GM21717 (cell line): Measurements from ENCODE around the gene MINAR1.

Experiments used
- ATAC-seq: cut with Tn5 transposase; IDR thresholded peaks from one replicate; pipeline ENCODE4 v1.9.1; 2021; ENCODE audit warnings: mild to moderate bottlenecking, moderate library complexity; ENCODE audit not compliant: unreplicated experiment

MINAR1 gene

DNA sequence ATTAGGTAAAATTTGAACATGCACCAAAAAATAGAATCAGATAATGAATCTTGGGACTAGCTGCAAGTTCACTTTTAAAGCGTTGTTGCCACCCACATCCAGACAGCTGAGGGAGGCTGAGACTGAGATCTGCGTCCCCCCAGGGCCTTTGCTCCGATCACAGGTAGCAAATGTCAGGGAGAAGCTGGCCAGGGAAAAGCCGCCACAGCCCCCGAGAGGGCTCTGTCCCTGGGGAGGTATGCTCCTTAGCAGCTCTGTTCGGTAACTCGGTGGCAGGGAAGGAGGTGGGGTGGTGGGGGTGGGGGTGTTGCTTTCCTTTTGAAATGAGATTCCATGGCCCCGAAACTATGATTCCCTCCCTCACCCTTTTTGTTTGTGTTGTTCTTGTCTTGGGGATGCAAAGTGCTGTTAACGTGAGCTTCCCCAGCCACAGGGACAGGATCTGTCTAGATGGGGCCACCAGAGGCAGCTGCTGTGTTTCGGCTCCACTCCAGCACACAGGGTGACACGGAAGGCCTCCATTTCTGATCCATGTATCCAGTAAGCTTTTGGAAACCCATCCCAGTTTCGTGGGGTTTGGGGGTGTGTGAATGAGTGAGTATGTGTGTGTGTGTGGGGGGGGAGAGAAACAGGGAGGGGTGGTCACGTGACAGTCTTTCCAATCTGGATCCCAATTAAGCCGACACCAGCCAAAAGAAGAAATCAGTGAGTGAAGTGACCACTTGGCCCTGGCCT is 1.1 kb upstream of the MINAR1 start:
- no peak for ATAC-seq

DNA sequence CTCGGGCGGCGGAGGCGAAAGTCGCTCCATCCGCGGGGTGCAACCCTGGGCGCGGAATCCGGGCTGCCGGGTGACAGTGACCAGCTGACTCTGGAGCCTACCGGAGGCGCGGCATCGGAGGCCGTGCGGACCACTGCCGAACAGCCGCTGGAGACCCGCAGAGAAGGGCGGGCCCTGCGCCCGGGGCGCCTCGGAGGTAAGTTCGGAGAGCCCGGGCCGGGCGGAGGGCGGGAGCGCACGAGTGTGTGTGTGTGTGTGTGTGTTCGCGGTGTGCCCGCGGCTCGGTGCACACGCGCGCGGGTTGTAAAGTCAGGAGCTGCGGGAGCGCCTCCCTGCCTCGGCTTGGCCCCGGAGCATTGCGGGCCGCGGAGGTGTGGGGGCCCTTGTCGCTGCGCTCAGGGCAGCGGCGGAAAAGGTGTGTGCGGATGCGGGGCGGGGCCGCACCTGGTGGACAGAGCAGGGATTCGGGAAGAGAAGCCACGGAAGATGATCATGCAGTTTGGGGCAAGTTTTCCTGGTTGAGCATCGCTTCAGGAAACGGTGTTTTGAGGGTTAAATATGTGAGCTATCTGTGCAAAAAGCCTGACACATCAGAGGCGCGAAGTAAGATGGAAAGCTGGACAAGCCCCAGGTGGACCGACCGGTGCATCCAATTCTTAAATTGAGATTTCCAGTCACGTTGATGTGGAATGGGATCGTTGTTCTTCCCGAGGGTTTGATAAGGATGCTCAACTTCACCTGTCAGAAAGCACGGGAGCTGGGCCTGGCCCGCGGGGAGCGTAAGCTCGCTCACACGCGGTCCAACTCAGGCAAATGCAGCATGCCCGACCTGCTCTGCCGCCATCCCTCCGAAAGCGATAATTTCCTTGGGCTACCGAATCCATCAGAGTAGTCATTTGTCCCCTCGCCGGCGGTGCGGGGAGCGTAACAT is 474 bp downstream of the MINAR1 start:
- ATAC-seq: no peak

DNA sequence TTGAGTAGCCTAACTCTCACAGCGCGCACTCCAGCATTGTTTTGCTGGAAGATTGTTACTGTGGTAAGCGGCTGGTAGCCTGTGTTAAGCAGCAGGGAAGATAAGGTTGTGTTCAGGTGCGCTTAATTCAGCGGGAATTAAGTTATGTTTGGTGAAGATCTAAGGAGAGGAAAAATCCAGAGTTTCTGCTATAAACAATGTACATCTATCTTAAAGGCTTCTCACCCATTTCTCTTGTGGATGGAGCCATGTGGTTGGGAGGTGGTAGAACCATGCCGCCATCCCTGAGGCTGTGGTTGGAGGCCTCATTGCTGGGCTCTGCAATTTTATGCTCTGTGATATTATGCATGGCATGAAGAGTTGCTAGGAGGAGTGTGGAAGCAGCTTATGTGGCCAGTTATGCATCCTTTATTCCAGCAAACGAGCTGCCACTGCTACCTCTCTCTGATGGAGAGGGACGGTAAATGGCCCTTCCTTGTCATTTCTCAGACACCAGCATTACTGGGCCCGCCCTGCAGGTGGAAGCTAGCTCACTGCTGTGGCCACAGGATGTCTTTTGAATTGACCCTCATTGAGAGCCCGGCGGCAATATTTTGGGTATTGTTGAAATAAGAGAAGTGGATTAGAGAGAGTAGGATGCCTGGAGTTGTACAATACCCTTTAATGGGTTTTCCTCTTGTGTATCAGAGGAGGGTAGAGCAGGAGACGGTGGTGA is 1.3 kb downstream of the MINAR1 start:
- ATAC-seq: no peak

DNA sequence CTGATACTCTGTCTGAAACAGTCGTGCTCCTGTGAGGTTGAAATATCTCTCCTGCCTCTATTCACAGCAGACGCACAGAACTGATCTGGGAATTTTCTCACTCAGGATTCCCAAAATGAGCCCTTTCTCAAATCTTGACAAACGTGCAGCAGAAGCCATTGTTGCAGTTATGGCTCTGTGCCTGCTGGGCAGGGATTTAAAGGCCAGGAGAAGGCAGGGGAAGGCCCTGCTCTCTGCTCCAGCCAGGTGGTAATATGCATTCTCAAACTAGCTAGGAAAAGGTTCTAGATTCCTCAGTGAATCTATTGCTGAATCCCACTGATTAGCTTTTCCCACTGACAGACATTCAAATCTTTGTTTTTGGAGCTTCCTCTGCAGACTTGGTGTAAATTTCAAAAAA is 2.2 kb downstream of the MINAR1 start:
- ATAC-seq: no peak

DNA sequence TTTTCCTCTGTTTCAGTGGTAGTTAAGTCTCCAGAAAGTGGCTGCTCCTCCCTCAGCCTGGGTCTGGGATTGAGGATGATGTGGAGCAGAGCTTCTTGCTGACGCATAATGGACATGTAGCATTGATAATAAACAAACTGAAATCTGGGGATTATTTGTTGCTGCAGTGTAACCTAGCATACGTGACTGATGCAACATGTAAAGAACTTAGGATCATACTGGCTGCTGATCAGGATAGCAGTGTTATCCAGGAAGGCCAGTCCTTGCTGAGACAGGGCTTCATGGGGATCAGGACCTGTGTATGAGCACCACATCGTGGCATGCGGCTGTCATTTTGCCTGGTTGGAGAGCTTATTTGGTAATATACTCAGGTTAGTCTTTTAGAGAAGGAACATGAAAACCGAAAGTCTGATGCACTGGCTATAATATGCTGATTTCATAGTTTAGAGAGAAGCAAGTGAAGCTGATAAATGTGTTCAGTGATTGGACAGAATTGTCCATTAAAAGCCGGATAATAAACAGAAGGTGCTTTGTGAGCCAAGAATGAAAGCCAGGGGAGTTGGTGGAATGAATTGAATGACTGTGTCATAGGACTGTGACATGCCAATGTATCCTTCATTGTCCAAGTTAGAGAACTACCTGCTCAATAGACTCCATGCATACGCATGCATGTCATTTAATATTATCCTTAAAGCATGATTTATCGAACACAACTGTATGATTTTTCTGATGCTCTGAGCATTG is 4.1 kb downstream of the MINAR1 start:
- no peak for ATAC-seq

DNA sequence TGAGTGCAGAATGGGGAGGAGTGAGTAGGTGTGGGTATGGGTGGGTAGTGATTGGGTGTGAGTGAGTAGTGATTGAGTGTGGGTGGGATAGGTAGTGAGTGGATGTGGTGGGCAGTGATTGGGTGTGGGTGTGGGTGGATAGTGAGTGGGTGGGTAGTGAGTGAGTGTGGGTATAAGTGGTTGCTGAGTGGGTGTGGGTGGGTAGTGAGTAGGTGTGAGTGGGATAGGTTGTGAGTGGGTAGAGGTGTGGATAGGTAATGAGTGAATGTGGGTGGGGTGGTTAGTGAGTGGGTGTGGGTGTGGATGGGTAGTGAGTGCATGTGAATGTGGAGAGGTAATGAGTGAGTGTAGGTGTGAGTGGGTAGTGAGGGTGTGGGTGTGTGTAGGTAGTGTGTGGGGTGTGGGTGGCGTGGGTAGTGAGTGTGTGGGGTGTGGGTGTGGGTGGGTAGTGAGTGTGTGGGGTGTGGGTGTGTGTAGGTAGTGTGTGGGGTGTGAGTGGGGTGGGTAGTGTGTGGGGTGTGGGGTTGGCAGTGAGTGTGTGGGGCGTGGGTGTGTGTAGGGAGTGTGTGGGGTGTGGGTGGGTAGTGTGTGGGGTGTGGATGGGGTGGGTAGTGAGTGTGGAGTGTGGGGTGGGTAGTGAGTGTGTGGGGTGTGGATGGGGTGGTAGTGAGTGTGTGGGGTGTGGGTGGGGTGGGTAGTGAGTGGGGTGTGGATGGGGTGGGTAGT is 5.3 kb downstream of the MINAR1 start:
- ATAC-seq: no peak

DNA sequence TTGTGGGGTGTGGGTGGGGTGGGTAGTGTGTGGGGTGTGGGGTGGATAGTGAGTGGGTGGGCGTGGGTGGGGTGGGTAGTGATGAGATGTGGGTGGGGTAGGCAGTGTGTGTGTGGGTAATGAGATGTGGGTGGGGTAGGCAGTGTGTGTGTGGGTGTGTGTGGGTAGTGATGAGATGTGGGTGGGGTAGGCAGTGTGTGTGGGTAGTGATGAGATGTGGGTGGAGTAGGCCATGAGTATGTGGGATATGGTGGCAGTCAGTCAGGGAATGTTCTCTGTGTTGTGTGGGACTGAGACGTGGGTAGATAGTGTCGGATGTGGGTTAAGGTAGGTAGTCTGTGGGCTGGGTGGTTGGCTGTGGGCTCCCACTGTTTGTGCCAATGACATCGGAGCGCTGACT is 7.1 kb downstream of the MINAR1 start:
- no peak for ATAC-seq

DNA sequence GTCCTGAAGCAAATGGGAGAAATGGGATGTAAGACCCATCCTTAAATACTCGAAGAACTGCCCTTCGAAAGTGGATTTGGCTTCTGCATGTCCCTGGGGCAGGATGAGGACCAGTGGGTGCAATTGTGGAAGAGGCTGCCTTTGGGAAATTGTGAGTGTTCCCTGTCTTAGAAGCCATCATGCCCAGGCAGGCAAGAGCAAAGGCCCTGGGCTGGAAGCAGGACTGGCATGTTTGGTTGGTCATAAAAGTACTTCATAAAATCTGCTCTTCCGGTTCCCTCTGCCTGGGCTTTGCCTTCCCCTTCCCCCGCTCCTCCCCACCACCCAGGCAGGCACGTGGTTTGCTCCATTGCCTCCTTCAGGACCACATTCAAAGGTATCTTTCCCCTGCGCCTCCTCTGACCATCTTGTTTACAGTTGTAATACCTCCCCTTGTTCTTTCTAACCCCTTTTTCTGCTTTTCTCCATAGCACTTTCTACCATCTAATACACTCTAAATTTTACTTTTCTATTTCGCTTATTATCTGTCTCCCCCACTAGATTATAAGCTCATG is 8.3 kb downstream of the MINAR1 start:
- ATAC-seq: no peak

DNA sequence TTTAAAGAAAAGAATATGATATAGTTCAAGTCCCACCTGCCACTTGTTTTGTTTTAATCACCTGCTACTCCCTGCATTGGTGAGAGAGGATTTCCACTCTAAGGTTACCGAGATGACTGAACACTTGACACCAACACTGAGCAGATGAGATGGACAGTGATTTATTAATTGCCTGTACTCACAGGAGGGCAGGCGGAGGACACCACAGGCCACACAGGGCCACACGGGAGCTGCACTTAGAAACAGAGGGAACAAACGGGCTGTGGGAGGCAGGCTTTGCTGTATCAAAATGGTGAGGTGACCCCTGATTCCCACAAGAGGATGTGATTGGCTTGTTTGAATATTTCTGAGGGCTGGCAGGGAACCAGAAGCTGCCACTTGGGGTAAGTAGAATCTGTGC is 10.8 kb downstream of the MINAR1 start:
- no peak for ATAC-seq

DNA sequence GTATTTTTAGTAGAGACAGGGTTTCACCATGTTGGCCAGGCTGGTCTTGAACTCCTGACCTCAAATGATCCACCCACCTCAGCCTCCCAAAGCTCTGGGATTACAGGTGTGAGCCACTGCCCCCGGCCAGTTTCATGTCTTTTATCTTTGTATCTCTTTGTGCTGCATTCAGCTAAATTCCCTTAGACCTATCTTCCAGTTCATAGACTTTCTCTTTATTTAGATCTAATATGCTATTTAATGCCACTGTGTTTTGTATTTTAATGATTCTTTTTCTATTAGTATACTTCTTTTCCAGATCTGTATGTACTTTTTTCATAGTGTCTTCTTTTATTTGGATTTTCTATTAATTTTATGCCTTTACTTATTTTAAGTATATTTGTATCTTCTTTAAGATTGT is 14.9 kb downstream of the MINAR1 start:
- no peak for ATAC-seq

DNA sequence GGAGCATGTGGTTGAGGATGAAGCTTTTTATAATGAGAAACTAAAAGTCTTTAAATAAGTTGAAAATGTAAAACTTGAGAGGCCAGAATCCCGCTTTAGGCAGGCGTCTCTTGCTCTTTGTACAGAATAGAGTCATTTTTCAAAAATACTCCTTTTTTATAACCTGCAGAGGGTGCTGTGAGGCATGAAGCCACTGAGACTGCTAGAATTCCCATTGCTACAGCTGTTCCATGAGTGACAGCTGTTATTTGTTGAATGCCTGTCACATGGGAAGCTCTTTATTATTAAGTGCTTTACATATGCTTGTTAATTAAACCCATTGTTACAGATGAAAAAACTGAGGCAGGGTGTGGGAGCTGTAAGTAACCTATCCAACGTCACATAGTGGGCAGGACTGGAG is 18.5 kb downstream of the MINAR1 start:
- ATAC-seq: no peak

DNA sequence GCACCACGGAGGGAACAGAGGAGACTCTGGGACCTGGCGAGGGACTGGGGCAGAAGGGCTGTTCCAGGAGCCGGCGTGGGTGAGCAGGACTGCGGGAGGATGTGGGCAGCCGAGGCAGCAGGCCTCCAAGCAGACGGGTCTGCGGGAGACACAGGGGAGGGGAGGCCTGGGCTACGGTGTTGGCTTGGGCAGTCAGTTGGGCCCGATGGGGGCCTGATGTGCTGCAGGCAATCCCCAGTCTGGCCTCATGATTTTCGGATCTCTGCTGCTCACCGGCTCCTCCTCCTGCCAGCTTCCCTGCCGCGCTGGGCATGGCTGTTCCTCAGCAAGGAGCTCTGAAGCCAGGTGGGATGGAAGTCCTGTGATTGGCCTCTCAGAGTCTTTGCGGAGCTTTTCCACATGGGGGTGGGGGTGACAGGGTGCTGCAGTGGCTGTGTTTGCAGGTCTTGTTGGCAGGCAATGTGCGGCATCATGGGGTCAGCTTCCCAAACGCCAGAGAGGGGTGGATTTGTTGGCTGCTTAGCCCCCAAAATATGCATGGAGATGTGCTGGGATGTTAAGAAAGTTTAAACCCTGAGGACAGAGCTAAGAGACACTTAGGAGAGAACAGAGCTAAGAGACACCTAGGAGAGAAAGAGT is 19.3 kb downstream of the MINAR1 start:
- ATAC-seq: no peak

DNA sequence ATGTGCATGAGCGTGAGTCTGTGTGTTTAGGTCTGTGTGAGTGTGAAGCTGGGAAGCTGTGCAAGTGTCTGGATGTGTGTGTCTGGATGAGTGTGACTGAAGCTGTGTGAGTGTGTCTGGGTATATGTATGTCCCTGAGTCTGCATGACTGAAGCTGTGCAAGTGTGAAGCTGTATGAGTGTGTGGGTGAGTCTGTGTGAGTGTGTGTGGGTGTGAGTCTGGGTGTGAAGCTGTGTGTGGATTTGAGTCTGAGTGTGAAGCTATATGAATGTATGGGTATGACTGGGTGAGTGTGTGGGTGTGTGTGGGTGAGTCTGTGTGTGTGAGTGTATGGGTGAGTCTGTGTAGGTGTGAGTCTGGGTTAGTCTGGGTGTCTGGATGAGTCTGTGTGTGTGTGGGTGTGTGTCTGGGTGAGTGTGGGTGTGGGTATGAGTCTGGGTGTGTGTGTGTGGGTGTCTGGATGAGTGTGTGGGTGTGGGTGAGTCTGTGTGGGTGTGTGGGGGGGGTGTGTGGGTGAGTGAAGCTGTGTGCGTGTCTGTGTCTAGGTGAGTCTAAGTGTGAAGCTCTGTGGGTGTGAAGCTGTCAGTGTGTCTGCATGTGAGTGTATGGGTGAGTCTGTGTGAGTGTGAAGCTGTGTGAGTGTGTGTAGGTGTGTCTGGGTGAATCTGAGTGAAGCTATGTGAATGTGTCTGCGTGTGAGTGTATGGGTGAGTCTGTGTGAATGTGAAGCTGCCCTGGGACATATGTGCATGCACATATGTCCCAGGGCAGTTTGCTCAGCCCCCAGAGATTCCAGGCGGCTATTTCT is 20.3 kb downstream of the MINAR1 start:
- no peak for ATAC-seq

DNA sequence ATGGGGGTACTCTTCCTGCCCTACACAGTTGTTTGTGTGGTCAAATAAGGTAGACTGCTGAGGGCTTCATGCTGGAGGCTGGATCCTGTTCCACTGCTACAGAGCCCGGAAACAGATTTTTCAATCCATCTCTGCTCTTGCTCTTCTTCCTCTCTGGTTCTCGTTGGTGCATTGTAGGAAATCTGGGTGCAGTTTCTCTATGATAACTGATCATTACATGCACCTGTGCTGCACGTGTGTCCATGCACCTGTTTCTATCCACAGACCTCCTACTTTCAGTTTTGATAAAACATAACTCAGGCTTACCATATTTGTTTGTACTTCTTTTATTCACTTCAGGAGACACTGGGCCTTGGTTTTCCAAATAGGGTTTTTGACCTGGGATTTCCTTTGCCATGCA is 21.3 kb downstream of the MINAR1 start:
- no peak for ATAC-seq

DNA sequence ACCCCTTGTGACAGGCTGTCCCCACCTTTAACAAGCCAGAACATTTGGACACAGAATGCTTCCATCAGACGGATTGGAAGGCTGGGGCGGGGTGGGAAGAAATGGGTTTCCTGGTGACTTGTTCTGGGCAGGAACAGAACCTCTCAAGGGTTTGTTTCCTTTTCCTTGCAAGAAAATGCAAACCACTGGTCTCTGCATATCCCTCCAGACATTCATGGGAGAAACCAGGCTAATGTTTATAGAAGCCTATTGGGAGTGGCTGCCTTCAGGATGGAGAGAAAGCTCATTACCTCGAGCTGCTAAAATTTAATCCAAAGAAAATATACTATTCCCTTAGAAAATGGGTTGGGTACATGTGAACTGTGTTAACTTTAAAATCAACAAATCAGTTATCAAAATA is 21.9 kb downstream of the MINAR1 start:
- ATAC-seq: no peak

DNA sequence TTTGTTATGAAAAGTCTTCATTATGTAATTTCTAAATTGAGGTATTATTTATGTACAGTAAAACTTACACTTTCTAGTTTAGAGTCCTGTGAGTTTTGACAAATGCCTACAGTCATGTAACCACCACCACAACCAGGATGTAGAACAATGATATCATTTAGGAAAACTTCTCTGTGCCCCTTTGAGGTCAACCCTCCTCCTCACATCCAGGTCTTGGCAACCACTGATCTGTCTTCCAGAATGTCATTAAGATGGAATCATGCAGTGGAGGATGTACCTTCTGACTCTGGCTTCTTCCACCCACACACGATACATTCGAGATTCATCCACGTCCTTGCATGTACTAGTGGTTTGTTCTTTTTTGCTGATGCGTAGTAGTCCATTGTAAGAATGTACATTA is 23.2 kb downstream of the MINAR1 start:
- no peak for ATAC-seq

DNA sequence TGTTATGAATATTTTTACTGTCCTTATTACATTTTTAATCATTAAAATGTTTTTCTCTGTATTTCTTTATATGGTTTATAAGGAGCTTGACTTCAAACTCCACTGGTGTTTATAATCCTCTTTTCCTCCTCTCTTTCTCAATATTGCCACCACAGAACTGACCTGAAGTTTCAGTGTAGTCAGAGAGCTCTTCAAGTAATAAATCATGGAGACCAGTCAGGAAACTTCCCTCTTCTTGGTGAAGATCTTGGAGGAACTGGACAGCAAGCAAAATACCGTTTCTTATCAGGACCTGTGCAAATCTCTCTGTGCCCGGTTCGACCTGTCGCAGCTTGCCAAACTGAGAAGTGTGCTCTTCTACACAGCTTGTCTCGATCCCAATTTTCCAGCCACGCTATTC is 23.8 kb downstream of the MINAR1 start:
- no peak for ATAC-seq

DNA sequence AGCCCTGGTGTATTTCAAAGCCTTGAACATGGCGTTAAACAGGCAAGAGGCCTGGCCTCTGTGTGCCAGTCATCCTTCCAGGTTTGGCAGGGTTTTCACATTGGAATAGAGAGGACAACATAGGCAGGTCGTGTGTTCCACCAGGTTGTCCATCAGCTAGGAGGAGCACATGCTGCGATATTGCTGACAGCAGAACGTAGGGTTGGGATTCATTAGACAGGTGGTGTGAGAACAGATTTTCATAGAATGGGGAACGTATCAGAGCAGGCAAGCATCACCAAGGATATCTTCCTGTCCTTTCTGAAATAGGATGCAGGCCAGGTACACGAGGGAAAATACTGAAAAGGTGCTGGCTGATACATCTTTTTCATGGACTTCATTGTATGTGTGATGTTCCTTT is 26.4 kb downstream of the MINAR1 start:
- ATAC-seq: no peak

DNA sequence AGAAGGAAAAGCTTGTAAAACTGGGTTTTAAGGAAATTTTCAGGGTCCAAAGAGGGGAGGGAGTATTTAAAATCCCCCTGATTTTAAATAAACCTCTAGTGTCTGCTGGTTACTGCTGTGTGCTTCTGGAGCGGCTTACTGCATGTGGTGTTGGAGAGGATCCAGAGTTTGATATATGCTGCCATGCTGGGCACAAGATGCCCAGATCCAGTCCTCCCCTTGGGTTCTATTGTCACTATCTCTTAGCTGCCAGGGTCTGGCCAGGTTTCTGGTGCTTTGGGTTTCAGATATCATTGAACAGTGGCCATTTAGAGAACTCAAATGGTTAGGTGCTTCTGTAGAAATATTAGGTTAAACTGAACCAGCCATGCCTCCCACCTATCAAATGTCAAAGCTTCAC is 27.5 kb downstream of the MINAR1 start:
- ATAC-seq: no peak
